HG02759 (cell line): ENCODE data around the gene CCDC152.

Experiments
- ATAC-seq: cut with Tn5 transposase; IDR thresholded peaks from one replicate; pipeline ENCODE4 v1.9.1; 2021; ENCODE audit warnings: mild to moderate bottlenecking, moderate library complexity; ENCODE audit not compliant: unreplicated experiment

Gene CCDC152

GRCh38 chr5:42779083-42779482 lies 22.5 kb downstream of the CCDC152 start:
- no peak for ATAC-seq

GRCh38 chr5:42781584-42781983 lies 25.0 kb downstream of the CCDC152 start:
- ATAC-seq = no peak

GRCh38 chr5:42784132-42784531 lies 27.5 kb downstream of the CCDC152 start:
- ATAC-seq = no peak

GRCh38 chr5:42785756-42786155 lies 29.1 kb downstream of the CCDC152 start:
- no peak for ATAC-seq

GRCh38 chr5:42787073-42787472 lies 30.5 kb downstream of the CCDC152 start:
- ATAC-seq = no peak

- no peak for ATAC-seq
Observed at GRCh38 chr5:42787845-42788244, 31.2 kb downstream of the CCDC152 start.

GRCh38 chr5:42791151-42791550 lies 34.5 kb downstream of the CCDC152 start:
- no peak for ATAC-seq

- no peak for ATAC-seq
Observed at GRCh38 chr5:42798284-42799240, 41.9 kb downstream of the CCDC152 start.

GRCh38 chr5:42799241-42799608 lies 42.6 kb downstream of the CCDC152 start:
- no peak for ATAC-seq

GRCh38 chr5:42799668-42800114 lies 43.1 kb downstream of the CCDC152 start:
- ATAC-seq = no peak

GRCh38 chr5:42800748-42801330 lies 44.2 kb downstream of the CCDC152 start:
- ATAC-seq = no peak

GRCh38 chr5:42801516-42802166 lies 45.0 kb downstream of the CCDC152 start:
- ATAC-seq = no peak

- ATAC-seq = no peak
Observed at GRCh38 chr5:42804717-42805339, 48.2 kb downstream of the CCDC152 start.

- no peak for ATAC-seq
Observed at GRCh38 chr5:42806004-42806700, 49.5 kb downstream of the CCDC152 start.

- ATAC-seq = no peak
Observed at GRCh38 chr5:42806701-42807262, 50.2 kb downstream of the CCDC152 start.

- no peak for ATAC-seq
Observed at GRCh38 chr5:42807722-42808447, 51.3 kb downstream of the CCDC152 start.

GRCh38 chr5:42808888-42809611 lies 52.4 kb downstream of the CCDC152 start:
- no peak for ATAC-seq

- ATAC-seq = no peak
Observed at GRCh38 chr5:42810834-42811590, 54.4 kb downstream of the CCDC152 start.
